ENCODE data around the gene C4A. TPM values are rescaled to one million over a fixed set of nuclear protein-coding genes. Genes with fewer than 3 reads are reported as not detected.

The C4A gene
- total and polyA plus RNA-seq, 2 of the 13 experiments (the other 11 are each of a cell fraction or from before 2014, with no cell fraction given), result 165 to 478 TPM

GRCh38 chr6:31952140-31952805 lies 29.6 kb upstream of the C4A start (continued):
- TF ChIP-seq, protein P1, sequence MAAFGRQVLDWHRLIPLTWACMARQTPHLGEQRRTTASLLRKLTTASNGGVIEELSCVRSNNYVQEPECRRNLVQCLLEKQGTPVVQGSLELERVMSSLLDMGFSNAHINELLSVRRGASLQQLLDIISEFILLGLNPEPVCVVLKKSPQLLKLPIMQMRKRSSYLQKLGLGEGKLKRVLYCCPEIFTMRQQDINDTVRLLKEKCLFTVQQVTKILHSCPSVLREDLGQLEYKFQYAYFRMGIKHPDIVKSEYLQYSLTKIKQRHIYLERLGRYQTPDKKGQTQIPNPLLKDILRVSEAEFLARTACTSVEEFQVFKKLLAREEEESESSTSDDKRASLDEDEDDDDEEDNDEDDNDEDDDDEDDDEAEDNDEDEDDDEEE (CRISPR knock-in tag; IDR thresholded peaks at IDR 0.05), result no peak
- TF ChIP-seq TAF1 (CRISPR knock-in tag; IDR thresholded peaks at IDR 0.05), result no peak
- TF ChIP-seq TOPORS (CRISPR knock-in tag; IDR thresholded peaks at IDR 0.05), result no peak
- no peak; the same call in 1 of the 2 replicates for TF ChIP-seq HOXA3 (CRISPR knock-in tag; IDR thresholded peaks at IDR 0.05)
- TF ChIP-seq RARA (CRISPR knock-in tag; IDR thresholded peaks at IDR 0.05), result 0 out of 2 replicates have a peak, but pooled peaks have one; percentile 25
- no peak for TF ChIP-seq ZNF879 (CRISPR knock-in tag; IDR thresholded peaks at IDR 0.05)
- TF ChIP-seq SMAD3 (CRISPR knock-in tag; IDR thresholded peaks at IDR 0.05), result peak; percentile 43; the same call in 1 of the 2 replicates
- TF ChIP-seq ZNF24 (IDR thresholded peaks at IDR 0.05), result no peak
- TF ChIP-seq RBFOX2 (IDR thresholded peaks at IDR 0.05; ENCODE audit: low read depth, low read length), result peak; percentile 60
- no peak for TF ChIP-seq ZNF33A (CRISPR knock-in tag; IDR thresholded peaks at IDR 0.05; ENCODE audit: borderline replicate concordance)
- TF ChIP-seq SRSF4 (IDR thresholded peaks at IDR 0.05; ENCODE audit: low read depth, low read length, poor library complexity, severe bottlenecking), result no peak
- TF ChIP-seq ZNF350 (CRISPR knock-in tag; IDR thresholded peaks at IDR 0.05; ENCODE audit: borderline replicate concordance, low read depth), result no peak
- TF ChIP-seq, protein P2, sequence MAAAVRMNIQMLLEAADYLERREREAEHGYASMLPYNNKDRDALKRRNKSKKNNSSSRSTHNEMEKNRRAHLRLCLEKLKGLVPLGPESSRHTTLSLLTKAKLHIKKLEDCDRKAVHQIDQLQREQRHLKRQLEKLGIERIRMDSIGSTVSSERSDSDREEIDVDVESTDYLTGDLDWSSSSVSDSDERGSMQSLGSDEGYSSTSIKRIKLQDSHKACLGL (CRISPR knock-in tag; IDR thresholded peaks at IDR 0.05), result no peak
- no peak for TF ChIP-seq ZNF777 (CRISPR knock-in tag; IDR thresholded peaks at IDR 0.05)
- TF ChIP-seq, protein P3, sequence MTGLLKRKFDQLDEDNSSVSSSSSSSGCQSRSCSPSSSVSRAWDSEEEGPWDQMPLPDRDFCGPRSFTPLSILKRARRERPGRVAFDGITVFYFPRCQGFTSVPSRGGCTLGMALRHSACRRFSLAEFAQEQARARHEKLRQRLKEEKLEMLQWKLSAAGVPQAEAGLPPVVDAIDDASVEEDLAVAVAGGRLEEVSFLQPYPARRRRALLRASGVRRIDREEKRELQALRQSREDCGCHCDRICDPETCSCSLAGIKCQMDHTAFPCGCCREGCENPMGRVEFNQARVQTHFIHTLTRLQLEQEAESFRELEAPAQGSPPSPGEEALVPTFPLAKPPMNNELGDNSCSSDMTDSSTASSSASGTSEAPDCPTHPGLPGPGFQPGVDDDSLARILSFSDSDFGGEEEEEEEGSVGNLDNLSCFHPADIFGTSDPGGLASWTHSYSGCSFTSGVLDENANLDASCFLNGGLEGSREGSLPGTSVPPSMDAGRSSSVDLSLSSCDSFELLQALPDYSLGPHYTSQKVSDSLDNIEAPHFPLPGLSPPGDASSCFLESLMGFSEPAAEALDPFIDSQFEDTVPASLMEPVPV (CRISPR knock-in tag; IDR thresholded peaks at IDR 0.05), result no peak
- TF ChIP-seq ZNF567 (CRISPR knock-in tag; IDR thresholded peaks at IDR 0.05; ENCODE audit: borderline replicate concordance), result no peak
- TF ChIP-seq, protein P4, sequence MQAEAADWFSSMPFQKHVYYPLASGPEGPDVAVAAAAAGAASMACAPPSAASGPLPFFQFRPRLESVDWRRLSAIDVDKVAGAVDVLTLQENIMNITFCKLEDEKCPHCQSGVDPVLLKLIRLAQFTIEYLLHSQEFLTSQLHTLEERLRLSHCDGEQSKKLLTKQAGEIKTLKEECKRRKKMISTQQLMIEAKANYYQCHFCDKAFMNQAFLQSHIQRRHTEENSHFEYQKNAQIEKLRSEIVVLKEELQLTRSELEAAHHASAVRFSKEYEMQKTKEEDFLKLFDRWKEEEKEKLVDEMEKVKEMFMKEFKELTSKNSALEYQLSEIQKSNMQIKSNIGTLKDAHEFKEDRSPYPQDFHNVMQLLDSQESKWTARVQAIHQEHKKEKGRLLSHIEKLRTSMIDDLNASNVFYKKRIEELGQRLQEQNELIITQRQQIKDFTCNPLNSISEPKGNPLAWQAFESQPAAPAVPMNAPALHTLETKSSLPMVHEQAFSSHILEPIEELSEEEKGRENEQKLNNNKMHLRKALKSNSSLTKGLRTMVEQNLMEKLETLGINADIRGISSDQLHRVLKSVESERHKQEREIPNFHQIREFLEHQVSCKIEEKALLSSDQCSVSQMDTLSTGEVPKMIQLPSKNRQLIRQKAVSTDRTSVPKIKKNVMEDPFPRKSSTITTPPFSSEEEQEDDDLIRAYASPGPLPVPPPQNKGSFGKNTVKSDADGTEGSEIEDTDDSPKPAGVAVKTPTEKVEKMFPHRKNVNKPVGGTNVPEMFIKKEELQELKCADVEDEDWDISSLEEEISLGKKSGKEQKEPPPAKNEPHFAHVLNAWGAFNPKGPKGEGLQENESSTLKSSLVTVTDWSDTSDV (CRISPR knock-in tag; IDR thresholded peaks at IDR 0.05), result no peak
- TF ChIP-seq ZNF276 (CRISPR knock-in tag; IDR thresholded peaks at IDR 0.05; ENCODE audit: low read depth), result 0 out of 2 replicates have a peak, but pooled peaks have one; percentile 25
- peak; percentile 91 for TF ChIP-seq RBM22 (optimal IDR thresholded peaks at IDR 0.05; ENCODE audit: low read length)
- TF ChIP-seq DPF2 (CRISPR knock-in tag; IDR thresholded peaks at IDR 0.05; ENCODE audit: borderline replicate concordance, low read depth), result no peak
- TF ChIP-seq TGIF2 (CRISPR knock-in tag; IDR thresholded peaks at IDR 0.05), result no peak; the same call in 1 of the 2 replicates
- peak; percentile 88 for TF ChIP-seq STAG1 (CRISPR knock-in tag; IDR thresholded peaks at IDR 0.05)
- no peak for TF ChIP-seq PHB2 (IDR thresholded peaks at IDR 0.05; ENCODE audit: partially characterized antibody)
- TF ChIP-seq SP5 (CRISPR knock-in tag; IDR thresholded peaks at IDR 0.05; ENCODE audit: borderline replicate concordance, low read depth), result no peak

Data from HepG2 (cell line).